Stimulated activated CD4-positive, alpha-beta T cell treated with anti-CD3 and anti-CD28 coated beads, Interleukin-4, amount 100 ng/mL, for 1 hour (primary cell): ENCODE measurements around the gene TDRD12.
"Not testable (repeated sequence)": the region's sequence is repeated elsewhere in the genome, so short reads cannot be mapped to it uniquely, and the experiment has no call there.

Experiments
- DNase-seq: peaks from one replicate; pipeline ENCODE4 v3.0.0-alpha.2; 2020

Gene TDRD12

GRCh38 chr19:32748948-32749347 is 29.4 kb downstream of the TDRD12 start:
- no peak for DNase-seq

DNA sequence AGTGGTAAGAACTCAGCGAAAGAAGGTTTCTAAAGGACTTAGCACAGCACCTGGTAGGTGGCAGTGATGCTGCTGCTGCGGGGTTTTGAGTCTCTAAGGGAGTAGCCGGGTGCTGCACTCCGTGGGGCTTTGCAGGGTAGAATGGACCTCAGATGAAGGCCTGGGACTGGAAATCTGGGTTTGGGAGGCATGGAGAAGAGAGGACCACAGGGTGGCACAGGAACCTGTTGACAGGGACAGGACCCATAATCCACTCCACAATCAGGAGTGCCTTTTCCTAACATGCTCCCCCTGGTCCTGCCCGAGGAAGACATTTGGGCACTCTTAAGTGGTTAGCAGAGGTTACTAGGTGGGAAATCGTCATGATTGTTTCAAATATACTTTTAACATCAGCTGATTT is 29.8 kb downstream of the TDRD12 start:
- no peak for DNase-seq

DNA sequence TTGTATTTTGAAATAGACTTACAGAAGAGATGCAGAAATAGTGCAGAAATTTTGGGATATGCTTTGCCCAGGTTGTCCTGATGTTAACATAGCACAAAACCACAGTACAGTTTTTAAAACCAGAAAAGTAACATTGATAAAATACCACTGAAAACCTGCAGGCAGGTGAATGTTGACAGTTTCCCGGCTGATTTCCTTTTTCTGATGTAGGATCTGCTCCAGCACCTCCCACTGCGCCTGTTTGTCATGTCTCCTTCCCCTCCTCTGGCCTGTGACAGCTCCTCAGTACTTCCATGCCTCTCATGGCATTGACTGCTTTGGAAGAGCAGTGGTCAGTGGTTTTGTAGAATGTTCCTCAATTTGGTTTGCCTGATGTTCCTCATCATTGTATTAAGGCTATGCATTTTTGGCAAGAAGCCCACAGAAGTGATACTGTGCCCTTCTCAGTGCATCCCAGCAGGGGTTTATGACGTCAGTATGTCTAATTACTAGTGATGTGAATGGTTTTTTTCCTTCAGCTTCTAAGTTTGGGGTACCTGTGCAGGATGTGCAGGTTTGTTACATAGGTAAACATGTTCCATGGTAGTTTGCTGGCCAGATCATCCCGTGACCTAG is 31.0 kb downstream of the TDRD12 start:
- no peak for DNase-seq

DNA sequence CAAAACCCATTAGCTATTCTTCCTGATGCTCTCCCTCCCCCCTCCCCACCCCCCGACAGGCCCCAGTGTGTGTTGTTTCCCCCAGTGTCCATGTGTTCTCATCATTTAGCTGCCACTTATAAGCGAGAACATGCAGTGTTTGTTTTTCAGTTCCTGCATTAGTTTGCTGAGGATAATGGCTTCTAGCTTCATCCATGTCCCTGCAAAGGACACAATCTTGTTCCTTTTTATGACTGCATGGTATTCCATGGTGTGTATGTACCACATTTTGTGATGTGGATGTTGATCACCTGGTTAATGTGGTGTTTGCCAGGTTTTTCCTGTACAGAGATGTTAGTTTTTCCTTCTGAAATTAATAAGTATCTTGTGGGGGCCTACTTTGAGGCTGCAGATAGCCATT is 31.5 kb downstream of the TDRD12 start:
- DNase-seq: no peak

- DNase-seq: no peak
Observed at GRCh38 chr19:32757189-32757588, 37.6 kb downstream of the TDRD12 start.

- DNase-seq: not testable (repeated sequence)
Observed at GRCh38 chr19:32765365-32765764, 45.8 kb downstream of the TDRD12 start.

DNA sequence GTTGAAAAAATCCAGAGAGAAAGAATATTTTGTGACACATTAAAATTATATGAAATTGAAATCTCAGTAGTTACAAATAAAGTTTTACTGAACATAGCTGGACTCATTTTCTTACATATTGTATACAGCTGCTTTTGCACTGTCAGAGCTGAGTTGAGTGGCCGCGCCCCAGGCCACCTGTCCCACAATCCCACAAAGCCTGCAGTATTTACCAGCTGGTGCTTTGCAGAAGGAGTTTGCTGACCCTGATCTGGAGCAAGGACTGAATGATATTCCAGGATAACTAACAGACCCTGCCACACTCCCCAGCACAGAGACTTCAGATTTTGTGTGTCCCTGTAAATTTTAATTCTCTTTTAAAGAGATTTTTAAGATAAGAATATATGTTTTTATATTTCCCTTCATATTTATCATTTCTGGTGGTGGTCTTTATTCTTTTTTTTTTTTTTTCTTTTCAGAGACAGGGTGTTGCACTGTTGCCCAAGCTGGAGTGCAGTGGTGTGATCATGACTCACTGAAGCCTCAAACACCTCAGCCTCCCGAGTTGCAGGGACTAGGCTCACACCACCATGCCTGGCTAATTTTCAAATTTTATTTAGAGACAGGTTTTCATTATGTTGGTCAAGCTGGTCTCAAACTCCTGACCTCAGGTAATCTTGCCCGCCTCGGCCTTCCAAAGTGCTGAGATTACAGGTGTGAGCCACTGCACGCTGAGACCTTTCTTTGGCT is 48.5 kb downstream of the TDRD12 start:
- no peak for DNase-seq

DNA sequence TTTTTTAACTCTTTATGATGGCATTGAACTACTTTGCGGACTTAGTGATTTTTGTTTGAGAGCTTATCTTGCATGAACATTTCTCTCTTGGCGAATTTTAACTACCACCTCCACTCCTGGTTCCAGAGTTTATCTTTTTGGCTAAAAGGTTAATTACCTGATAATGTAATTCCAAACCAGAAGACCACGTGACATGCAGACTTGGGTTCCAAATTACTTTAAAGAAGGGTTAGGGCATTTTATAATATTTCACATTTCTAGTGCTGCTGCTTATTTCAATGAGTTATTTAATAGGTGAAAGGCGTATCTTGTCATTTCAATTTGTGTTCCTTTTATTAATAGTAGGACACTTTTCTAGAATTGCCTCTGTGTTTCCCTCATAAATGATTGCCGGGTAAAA is 52.0 kb downstream of the TDRD12 start:
- no peak for DNase-seq

DNA sequence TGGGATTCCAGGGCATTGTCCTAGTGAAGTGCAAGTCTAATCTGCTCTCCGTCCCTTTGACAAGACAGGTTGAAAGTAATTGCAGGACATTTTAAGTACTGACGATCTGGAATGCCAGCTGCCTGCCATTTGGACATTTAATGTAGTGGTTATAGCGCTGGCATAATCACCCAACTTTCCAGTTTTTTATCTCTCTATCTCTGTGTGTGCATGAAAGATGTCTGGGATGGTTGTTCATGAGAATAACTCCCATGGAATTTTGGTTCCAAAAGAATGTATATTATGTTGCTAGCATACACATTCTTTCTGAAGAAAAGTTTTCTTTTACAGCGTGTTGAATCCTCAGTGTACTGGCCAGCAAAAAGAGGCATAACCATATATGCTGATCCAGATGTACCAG is 53.6 kb downstream of the TDRD12 start:
- DNase-seq: no peak

DNA sequence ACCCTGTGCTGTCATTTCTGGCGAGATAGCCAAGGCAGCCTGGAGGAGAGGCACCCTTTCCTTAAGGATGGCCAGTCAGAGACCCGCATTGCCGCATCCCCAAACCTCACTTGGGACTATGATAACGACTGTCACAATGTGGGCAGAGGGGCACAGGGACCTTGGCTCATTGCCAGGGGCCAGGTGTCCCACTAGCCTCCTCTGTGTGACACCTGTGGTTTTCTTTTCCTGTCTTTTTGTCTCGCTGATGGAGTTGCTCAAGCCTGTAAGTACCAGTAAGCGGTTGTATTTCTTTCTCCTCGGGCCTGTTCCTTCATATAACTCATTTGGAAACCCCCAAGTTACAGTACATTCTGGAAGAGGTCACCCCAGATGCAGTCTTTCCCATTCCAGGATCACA is 59.5 kb downstream of the TDRD12 start:
- DNase-seq: no peak

DNA sequence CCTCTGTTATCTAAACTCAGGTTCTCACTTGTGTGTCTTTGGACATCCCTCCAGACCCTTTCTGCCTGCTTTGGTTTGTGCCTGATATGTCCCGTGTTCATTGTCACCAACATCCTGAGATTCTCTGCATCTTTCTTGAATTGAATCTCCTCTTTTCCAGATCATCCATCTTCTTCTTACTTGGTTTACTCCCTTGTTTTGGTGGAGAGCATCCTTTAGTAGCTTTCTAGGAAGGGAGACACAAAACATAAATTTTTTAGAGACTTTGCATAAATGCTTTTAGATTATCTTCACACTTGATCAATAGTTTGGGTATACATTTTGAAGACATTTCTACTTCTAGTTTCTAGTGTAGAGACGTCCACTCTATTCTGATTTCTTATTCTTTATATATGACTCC is 61.7 kb downstream of the TDRD12 start:
- no peak for DNase-seq

DNA sequence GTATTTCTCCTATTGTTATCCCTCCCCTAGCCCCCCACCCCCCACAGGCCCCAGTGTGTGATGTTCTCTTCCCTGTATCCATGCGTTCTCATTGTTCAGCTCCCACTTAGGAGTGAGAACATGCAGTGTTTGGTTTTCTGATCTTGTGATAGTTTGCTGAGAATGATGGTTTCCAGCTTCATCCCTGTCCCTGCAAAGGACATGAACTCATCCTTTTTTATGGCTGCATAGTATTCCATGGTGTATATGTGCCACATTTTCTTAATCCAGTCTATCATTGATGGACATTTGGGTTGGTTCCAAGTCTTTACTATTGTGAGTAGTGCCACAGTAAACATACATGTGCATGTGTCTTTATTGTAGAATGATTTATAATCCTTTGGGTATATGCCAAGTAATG is 62.5 kb downstream of the TDRD12 start:
- not testable (repeated sequence) for DNase-seq

DNA sequence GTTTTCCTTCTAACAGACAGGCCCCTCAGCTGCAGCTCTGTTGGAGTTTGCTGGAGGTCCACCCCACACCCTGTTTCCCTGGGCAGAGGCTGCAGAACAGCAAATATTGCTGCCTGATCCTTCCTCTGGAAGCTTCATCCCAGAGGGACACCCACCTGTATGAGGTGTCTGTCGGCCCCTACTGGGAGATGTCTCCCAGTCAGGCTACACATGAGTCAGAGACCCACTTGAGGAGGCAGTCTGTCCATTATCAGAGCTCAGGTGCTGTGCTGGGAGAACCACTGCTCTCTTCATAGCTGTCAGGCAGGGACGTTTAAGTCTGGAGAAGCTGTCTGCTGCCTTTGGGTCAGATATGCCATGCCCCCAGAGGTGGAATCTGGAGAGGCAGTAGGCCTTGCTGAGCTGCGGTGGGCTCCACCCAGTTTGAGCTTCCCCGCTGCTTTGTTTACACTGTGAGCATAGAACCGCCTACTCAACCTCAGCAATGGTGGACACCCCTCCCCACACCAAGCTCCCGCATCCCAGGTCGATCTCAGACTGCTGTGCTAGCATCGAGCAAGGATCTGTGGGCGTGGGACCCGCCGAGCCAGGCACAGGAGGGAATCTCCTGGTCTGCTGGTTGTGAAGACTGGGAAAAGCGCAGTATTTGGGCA is 67.7 kb downstream of the TDRD12 start:
- not testable (repeated sequence) for DNase-seq

DNA sequence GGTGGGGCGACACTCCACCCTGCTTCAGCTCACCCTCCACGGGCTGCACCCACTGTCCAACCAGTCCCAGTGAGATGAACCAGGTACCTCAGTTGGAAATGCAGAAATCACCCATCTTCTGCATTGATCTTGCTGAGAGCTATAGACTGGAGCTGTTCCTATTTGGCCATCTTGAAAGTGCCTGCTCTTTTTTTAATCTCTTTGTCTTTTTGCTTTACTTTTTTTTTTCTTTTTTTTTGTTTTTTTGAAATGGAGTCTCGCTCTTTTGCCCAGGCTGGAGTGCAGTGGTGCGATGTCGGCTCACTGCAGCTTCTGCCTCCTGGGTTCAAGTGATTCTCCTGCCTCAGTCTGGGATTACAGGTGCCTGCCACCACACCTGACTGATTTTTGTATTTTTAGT is 68.3 kb downstream of the TDRD12 start:
- DNase-seq: not testable (repeated sequence)

- no peak for DNase-seq
Observed at GRCh38 chr19:32789429-32789828, 69.9 kb downstream of the TDRD12 start.

DNA sequence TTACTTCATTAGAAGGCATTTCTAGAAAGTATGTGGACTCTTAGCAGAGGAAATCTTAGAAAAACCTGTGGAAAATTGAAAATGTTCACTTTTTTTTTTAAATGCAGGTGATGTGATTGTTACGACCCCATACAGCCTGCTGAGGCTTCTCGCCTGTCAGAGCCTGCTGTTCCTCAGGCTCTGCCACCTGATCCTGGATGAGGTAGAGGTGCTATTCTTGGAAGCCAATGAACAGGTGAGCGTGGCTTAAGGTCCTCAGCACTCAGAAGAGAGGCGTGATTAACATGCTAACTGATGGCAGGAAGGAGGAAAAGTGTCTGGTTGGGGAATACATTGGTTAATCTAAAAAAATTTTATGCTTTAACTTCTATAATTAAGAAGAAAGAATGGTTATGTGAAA is 78.6 kb downstream of the TDRD12 start:
- DNase-seq: no peak

DNA sequence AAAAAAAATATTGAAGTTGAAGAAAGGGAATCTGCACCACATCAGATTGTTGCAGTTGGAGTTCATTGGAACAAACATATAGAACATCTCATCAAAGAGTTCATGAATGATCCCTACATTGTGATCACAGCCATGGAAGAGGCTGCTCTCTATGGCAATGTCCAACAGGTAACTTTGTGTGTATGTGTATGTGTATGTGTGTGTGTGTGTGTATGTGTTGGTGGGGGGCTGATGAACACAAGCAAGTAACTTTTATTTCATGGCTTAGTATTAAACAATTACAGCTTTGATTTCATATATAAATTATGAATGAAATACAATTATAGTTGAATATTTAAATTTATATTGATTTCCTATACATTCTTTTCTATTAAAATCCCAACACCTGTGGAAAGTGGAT is 80.6 kb downstream of the TDRD12 start:
- DNase-seq: no peak

DNA sequence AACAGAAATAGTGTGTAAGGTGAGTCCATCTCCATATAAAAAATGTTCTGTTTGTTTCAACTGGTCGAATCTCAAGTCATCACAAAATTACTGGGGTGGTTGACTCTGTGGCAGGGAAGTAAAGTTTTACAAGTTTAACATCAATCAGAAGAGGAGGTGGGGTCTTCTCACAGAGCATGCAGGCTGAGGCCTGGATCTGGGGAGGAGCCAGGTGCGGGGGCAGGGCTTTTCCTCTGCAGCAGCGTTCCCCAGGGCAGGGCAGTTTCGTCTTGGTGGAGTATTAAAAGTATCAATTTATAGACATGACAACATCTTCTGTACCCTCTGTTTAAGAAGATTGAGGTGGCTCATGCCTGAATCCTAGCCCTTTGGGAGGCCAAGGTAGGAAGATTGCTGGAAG is 81.2 kb downstream of the TDRD12 start:
- no peak for DNase-seq

GRCh38 chr19:32802840-32803239 is 83.3 kb downstream of the TDRD12 start:
- no peak for DNase-seq

DNA sequence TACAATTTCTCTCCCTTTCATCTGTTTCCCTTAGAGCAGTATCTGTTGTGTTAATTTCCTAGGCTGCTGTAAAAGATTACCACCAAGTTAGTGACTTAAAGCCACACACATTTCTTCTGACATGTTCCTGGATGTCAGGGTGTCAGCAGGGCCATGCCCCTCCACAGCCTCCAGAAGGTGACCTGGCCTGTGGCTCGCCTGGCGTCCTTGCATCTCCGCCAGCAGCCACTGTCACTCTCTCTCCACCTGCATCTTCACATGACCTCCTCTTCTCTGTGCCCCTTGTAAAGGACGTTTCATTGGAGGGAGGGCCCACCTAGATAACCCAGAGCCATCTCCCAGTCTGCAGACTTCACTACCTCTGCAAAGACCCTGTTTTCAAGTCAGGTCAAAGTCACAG is 88.7 kb downstream of the TDRD12 start:
- no peak for DNase-seq

GRCh38 chr19:32809254-32809653 is 89.7 kb downstream of the TDRD12 start:
- DNase-seq: no peak

DNA sequence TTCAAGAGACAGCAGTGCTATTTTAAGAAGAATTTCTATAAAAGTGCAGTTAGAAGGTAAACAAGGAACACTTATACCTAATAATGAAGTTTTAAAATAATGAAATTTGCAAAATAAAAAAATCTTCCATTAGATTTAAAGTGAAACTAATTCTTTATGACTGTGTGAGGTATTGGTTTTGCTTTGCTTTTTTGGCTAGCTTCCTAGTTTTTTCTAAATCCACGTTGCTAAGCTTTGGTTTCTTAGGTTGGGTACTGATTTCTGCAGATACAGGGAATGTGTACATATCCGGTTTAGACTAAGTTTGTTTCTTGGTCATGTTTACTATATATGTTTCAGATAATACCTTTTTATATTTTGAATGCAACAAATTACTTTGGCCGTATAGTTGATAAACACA is 90.2 kb downstream of the TDRD12 start:
- no peak for DNase-seq

GRCh38 chr19:32810452-32810851 is 90.9 kb downstream of the TDRD12 start:
- DNase-seq: no peak

DNA sequence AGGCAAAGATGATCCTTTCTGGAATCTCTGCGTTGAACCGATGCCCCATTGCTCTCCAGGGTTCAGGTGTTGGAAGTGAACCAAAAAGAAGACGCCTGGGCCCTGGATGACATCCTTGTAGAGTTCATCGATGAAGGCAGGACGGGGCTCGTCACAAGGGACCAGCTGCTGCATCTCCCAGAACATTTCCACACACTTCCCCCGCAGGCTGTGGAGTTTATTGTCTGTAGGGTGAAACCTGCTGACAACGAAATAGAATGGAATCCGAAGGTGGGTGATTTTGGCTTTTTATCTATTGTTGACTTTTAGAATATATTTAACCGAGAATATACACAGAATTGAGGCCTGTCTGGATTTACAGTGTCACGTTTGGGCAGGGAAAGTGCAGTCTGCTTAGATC is 91.6 kb downstream of the TDRD12 start:
- no peak for DNase-seq

DNA sequence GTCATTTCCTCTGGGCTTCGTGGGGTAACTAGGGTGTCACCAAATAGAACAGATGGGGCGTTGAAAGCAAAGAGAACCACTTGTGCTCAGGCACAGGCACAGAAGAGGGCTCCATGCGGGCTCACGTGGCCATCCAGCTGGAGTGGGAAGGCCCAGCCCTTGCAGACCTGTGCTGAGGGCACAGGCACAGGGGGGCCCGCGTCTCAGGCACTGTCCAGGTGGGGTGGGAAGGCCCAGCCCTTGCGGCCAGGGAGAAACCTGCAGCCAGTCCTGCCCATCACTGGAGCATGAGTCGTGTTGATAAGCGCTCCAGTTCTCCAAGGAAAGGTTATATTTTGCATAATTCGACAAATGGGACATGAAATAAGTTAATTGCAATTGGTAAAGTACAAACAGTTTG is 92.5 kb downstream of the TDRD12 start:
- no peak for DNase-seq
